Erythroblast (primary cell): ENCODE measurements around the gene DSCAM.

Experiments
- GATA1 ChIP-seq: IDR thresholded peaks from 2 replicates; pipeline ENCODE4 v1.6.1; 2011; ENCODE audit warnings: low read depth, mild to moderate bottlenecking, control low read depth, low read length, moderate library complexity
- POLR2A ChIP-seq: IDR thresholded peaks from 2 replicates; pipeline ENCODE4 v1.6.1; 2011; ENCODE audit warnings: mild to moderate bottlenecking, low read length

DNA sequence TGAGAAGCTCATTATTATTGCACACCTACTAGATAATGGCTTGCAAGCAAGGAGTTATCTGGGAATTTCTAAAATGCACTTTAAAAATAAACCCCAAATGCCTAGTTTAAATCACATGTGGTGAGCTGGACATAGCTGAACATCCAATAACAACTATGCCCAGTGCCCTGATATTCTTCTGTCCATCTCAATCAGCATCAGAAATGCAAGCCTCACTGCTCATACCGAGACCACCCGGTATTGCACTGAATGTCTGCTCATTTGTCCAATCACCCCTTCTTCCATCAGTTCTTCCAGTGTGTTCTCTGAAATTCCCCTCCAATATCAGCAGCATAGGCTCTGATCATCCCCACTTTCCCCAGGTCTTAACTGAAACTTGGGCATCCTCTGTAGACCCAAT is 383.8 kb downstream of the DSCAM start:
- TF ChIP-seq POLR2A (no peak), GATA1 (no peak)
